ENCODE measurements around the gene CABP7. TPM values are rescaled to one million over a fixed set of nuclear protein-coding genes. Genes with fewer than 3 reads are reported as not detected.
A peak's percentile ranks its signal among the peaks of the same experiment; 100 is the strongest.

Gene CABP7
- polyA plus RNA-seq, 1 of the 3 experiments (the other 2 are of a cell fraction): 0.72 TPM

GRCh38 chr22:29731058-29731850 is 11.5 kb downstream of the CABP7 start:
- no peak overlapping the region for H3K27ac ChIP-seq (ENCODE audit: low read depth in 2 of 2, low read length in 1 of 2)
- H3K9ac ChIP-seq: no peak overlapping the region
- no peaks in the 10 kb centered on the region for H3K9me3 ChIP-seq
- H4K20me1 ChIP-seq (ENCODE audit: insufficient read depth): no peaks in the 10 kb centered on the region
- peaks cover 0 to 34% of the 10 kb centered on the region in 2 experiments; a peak in 1 of 4 replicates for H3K4me1 ChIP-seq (ENCODE audit: control insufficient read depth in 1 of 2, insufficient read depth in 2 of 2, low read depth in 1 of 2, low read length in 1 of 2)
- H3K4me3 ChIP-seq (ENCODE audit: low read depth in 2 of 2, low read length in 1 of 2): no peak overlapping the region
- H3F3A ChIP-seq (replicated peaks; ENCODE audit: insufficient read depth): no peaks in the 10 kb centered on the region
- H3K79me2 ChIP-seq (ENCODE audit: insufficient read depth): no peaks in the 10 kb centered on the region
- H3K36me3 ChIP-seq (replicated peaks in 1 of 2; ENCODE audit: control insufficient read depth in 1 of 2, insufficient read depth in 2 of 2, low read length in 1 of 2): peaks cover 0 to 2% of the 10 kb centered on the region in 2 experiments
- CTCF ChIA-PET: interaction anchor here (0.8 to 2.2 kb wide), 4 partner anchors 10 to 357 kb away, joined by 3 to 9 read pairs (median 4); no protein-coding TSS in a partner anchor
- WGBS (ENCODE audit: low lambda C conversion rate): 83% methylated on average over 11 of the region's 18 CpGs
- no peaks in the 10 kb centered on the region for H3K9me2 ChIP-seq
- no peaks in the 10 kb centered on the region for H3K27me3 ChIP-seq (ENCODE audit: insufficient read depth)
- TF ChIP-seq RFX5 (IDR thresholded peaks at IDR 0.05; ENCODE audit: low read length): no peak
- TF ChIP-seq SMC3 (IDR thresholded peaks at IDR 0.05; ENCODE audit: low read depth, low read length): no peak
- no peak for TF ChIP-seq SIN3A (IDR thresholded peaks at IDR 0.05; ENCODE audit: borderline replicate concordance, low read depth, low read length)
- no peak for TF ChIP-seq TEAD4 (IDR thresholded peaks at IDR 0.05; ENCODE audit: borderline replicate concordance, insufficient read depth)
- no peak for TF ChIP-seq RXRA (IDR thresholded peaks at IDR 0.05; ENCODE audit: borderline replicate concordance, low read depth)
- no peak for TF ChIP-seq MEF2A (IDR thresholded peaks at IDR 0.05; ENCODE audit: borderline replicate concordance, low read depth)
- TF ChIP-seq, protein P1, sequence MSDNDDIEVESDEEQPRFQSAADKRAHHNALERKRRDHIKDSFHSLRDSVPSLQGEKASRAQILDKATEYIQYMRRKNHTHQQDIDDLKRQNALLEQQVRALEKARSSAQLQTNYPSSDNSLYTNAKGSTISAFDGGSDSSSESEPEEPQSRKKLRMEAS (IDR thresholded peaks at IDR 0.05; ENCODE audit: low read depth): no peak
- no peak for TF ChIP-seq RCOR1 (IDR thresholded peaks at IDR 0.05; ENCODE audit: low read length)
- TF ChIP-seq YY1 (IDR thresholded peaks at IDR 0.05; ENCODE audit: low read depth): no peak
- H2AFZ ChIP-seq (ENCODE audit: low read depth): no peak overlapping the region
- POLR2A ChIA-PET: no interaction called here
- H3K4me2 ChIP-seq: no peak overlapping the region
- no peak for DNase-seq

- H3K9me2 ChIP-seq: no peaks in the 10 kb centered on the region
- 90% methylated on average over 4 of the region's 6 CpGs for WGBS (ENCODE audit: low lambda C conversion rate)
- no peak overlapping the region for H2AFZ ChIP-seq (ENCODE audit: low read depth)
- H3K27ac ChIP-seq (ENCODE audit: low read depth in 2 of 2, low read length in 1 of 2): peak overlapping the region in 1 of 2 experiments; percentile 78; a peak in 2 of 4 replicates
- ChIA-PET CTCF (interaction anchor here (0.6 to 3.9 kb wide), 9 partner anchors 8 to 356 kb away, joined by 3 to 20 read pairs (median 4); no protein-coding TSS in a partner anchor), POLR2A (interaction anchor here (1.0 to 1.6 kb wide), 3 partner anchors 10 to 43 kb away, joined by 3 to 9 read pairs (median 4); no protein-coding TSS in a partner anchor)
- H3K27me3 ChIP-seq (ENCODE audit: insufficient read depth): no peaks in the 10 kb centered on the region
- H3K36me3 ChIP-seq (replicated peaks in 1 of 2; ENCODE audit: control insufficient read depth in 1 of 2, insufficient read depth in 2 of 2, low read length in 1 of 2): peaks cover 0 to 2% of the 10 kb centered on the region in 2 experiments
- H3K79me2 ChIP-seq (ENCODE audit: insufficient read depth): no peaks in the 10 kb centered on the region
- H3K9me3 ChIP-seq: no peaks in the 10 kb centered on the region
- H4K20me1 ChIP-seq (ENCODE audit: insufficient read depth): no peaks in the 10 kb centered on the region
- peaks cover 0 to 30% of the 10 kb centered on the region in 2 experiments; a peak in 1 of 4 replicates for H3K4me1 ChIP-seq (ENCODE audit: control insufficient read depth in 1 of 2, insufficient read depth in 2 of 2, low read depth in 1 of 2, low read length in 1 of 2)
- H3F3A ChIP-seq (replicated peaks; ENCODE audit: insufficient read depth): no peaks in the 10 kb centered on the region
- no peak for DNase-seq
- no peak overlapping the region for H3K4me2 ChIP-seq
- no peak overlapping the region for H3K4me3 ChIP-seq (ENCODE audit: low read depth in 2 of 2, low read length in 1 of 2)
- no peak overlapping the region for H3K9ac ChIP-seq
- TF ChIP-seq MEF2A (IDR thresholded peaks at IDR 0.05; ENCODE audit: borderline replicate concordance, low read depth) (no peak), RAD21 (IDR thresholded peaks at IDR 0.05; ENCODE audit: low read length) (no peak), REST (IDR thresholded peaks at IDR 0.05; ENCODE audit: low read depth, low read length) (no peak), EZH2phosphoT487 (IDR thresholded peaks at IDR 0.05; ENCODE audit: borderline replicate concordance, low read depth) (no peak), FOXM1 (IDR thresholded peaks at IDR 0.05; ENCODE audit: low read depth) (no peak), PBX3 (IDR thresholded peaks at IDR 0.05) (no peak), CHD2 (IDR thresholded peaks at IDR 0.05; ENCODE audit: low read length, partially characterized antibody) (no peak), RFX5 (IDR thresholded peaks at IDR 0.05; ENCODE audit: low read length) (no peak), GABPA (IDR thresholded peaks at IDR 0.05; ENCODE audit: low read depth) (no peak), SIN3A (IDR thresholded peaks at IDR 0.05; ENCODE audit: borderline replicate concordance, low read depth, low read length) (no peak), FOXJ3 (CRISPR knock-in tag; IDR thresholded peaks at IDR 0.05) (no peak), MXI1 (IDR thresholded peaks at IDR 0.05; ENCODE audit: low read depth, low read length) (no peak), POLR2AphosphoS5 (IDR thresholded peaks at IDR 0.05; ENCODE audit: low read depth, low read length) (no peak), FOSL2 (IDR thresholded peaks at IDR 0.05; ENCODE audit: borderline replicate concordance, low read depth) (no peak), TEAD4 (IDR thresholded peaks at IDR 0.05; ENCODE audit: borderline replicate concordance, insufficient read depth) (no peak), ELF1 (IDR thresholded peaks at IDR 0.05) (no peak)
- TF ChIP-seq, protein P1 (IDR thresholded peaks at IDR 0.05; ENCODE audit: low read depth): no peak
Measured at GRCh38 chr22:29732883-29733282, 13.1 kb downstream of the CABP7 start.
